ENCODE measurements around the gene HLF. TPM values are rescaled to one million over a fixed set of nuclear protein-coding genes. Genes with fewer than 3 reads are reported as not detected.

The HLF gene
- total RNA-seq, 1 experiment from 2014 or later = 1.3 TPM

GRCh38 chr17:55314784-55315491 is 50.2 kb downstream of the HLF start:
- Mint-ChIP-seq H3K9me3 (ENCODE audit: low read depth, unreplicated experiment) (no peaks in the 10 kb centered on the region), H3K27me3 (ENCODE audit: unreplicated experiment) (no peaks in the 10 kb centered on the region), H3K36me3 (ENCODE audit: insufficient read depth, unreplicated experiment) (no peaks in the 10 kb centered on the region), H3K4me1 (ENCODE audit: low read depth, unreplicated experiment) (no peaks in the 10 kb centered on the region), H3K4me3 (ENCODE audit: low read depth, unreplicated experiment) (no peak overlapping the region), H3K27ac (ENCODE audit: unreplicated experiment) (no peak overlapping the region)
- intact Hi-C loops (cut with micrococcal nuclease; ENCODE audit: unreplicated experiment) = no loop called here
- no TSS peak for BruUV-seq (replicated peaks)
- no peak for DNase-seq
- TF ChIP-seq CTCF (IDR thresholded peaks at IDR 0.05; ENCODE audit: unreplicated experiment) = no peak
- CTCF ChIA-PET = interaction anchor here (0.5 kb wide), 1 partner anchor 8 kb away, joined by 3 read pairs; no protein-coding TSS in a partner anchor

- Mint-ChIP-seq H3K4me3 (ENCODE audit: low read depth, unreplicated experiment) (no peak overlapping the region), H3K27ac (ENCODE audit: unreplicated experiment) (no peak overlapping the region), H3K27me3 (ENCODE audit: unreplicated experiment) (no peaks in the 10 kb centered on the region), H3K4me1 (ENCODE audit: low read depth, unreplicated experiment) (no peaks in the 10 kb centered on the region), H3K36me3 (ENCODE audit: insufficient read depth, unreplicated experiment) (no peaks in the 10 kb centered on the region), H3K9me3 (ENCODE audit: low read depth, unreplicated experiment) (no peaks in the 10 kb centered on the region)
- no TSS peak for BruUV-seq (replicated peaks)
- no peak for TF ChIP-seq CTCF (IDR thresholded peaks at IDR 0.05; ENCODE audit: unreplicated experiment)
- CTCF ChIA-PET = interaction anchor here (0.7 to 0.8 kb wide), 2 partner anchors 39 to 73 kb away, joined by 3 to 4 read pairs; no protein-coding TSS in a partner anchor
- no peak for DNase-seq
- intact Hi-C loops (cut with micrococcal nuclease; ENCODE audit: unreplicated experiment) = no loop called here
These were observed 51.7 kb downstream of the HLF start for GRCh38 chr17:55316499-55316898.

- CTCF ChIA-PET = interaction anchor here (0.7 kb wide), 1 partner anchor 74 kb away, joined by 3 read pairs; no protein-coding TSS in a partner anchor
- no TSS peak for BruUV-seq (replicated peaks)
These were observed 52.5 kb downstream of the HLF start for GRCh38 chr17:55317284-55317683.

GRCh38 chr17:55318081-55318480 is 53.3 kb downstream of the HLF start:
- BruUV-seq (replicated peaks) = no TSS peak
- DNase-seq = no peak
- intact Hi-C loops (cut with micrococcal nuclease; ENCODE audit: unreplicated experiment) = no loop called here

More at GRCh38 chr17:55317284-55317683, 52.5 kb downstream of the HLF start:
- no peak for DNase-seq
- no peaks in the 10 kb centered on the region for H3K4me1 Mint-ChIP-seq (ENCODE audit: low read depth, unreplicated experiment)
- no peak overlapping the region for H3K27ac Mint-ChIP-seq (ENCODE audit: unreplicated experiment)
- H3K9me3 Mint-ChIP-seq (ENCODE audit: low read depth, unreplicated experiment) = no peaks in the 10 kb centered on the region
- TF ChIP-seq CTCF (IDR thresholded peaks at IDR 0.05; ENCODE audit: unreplicated experiment) = no peak
- H3K36me3 Mint-ChIP-seq (ENCODE audit: insufficient read depth, unreplicated experiment) = no peaks in the 10 kb centered on the region
- intact Hi-C loops (cut with micrococcal nuclease; ENCODE audit: unreplicated experiment) = no loop called here
- H3K4me3 Mint-ChIP-seq (ENCODE audit: low read depth, unreplicated experiment) = no peak overlapping the region
- H3K27me3 Mint-ChIP-seq (ENCODE audit: unreplicated experiment) = no peaks in the 10 kb centered on the region

More at GRCh38 chr17:55318081-55318480, 53.3 kb downstream of the HLF start:
- H3K27me3 Mint-ChIP-seq (ENCODE audit: unreplicated experiment) = no peaks in the 10 kb centered on the region
- H3K27ac Mint-ChIP-seq (ENCODE audit: unreplicated experiment) = no peak overlapping the region
- no peaks in the 10 kb centered on the region for H3K9me3 Mint-ChIP-seq (ENCODE audit: low read depth, unreplicated experiment)
- no peaks in the 10 kb centered on the region for H3K4me1 Mint-ChIP-seq (ENCODE audit: low read depth, unreplicated experiment)
- H3K36me3 Mint-ChIP-seq (ENCODE audit: insufficient read depth, unreplicated experiment) = no peaks in the 10 kb centered on the region
- CTCF ChIA-PET = no interaction called here
- TF ChIP-seq CTCF (IDR thresholded peaks at IDR 0.05; ENCODE audit: unreplicated experiment) = no peak
- no peak overlapping the region for H3K4me3 Mint-ChIP-seq (ENCODE audit: low read depth, unreplicated experiment)
